Measurements from ENCODE around the gene EXOC3. TPM values are rescaled to one million over a fixed set of nuclear protein-coding genes. Genes with fewer than 3 reads are reported as not detected.

Gene EXOC3
- total RNA-seq, 1 donor from 2014 or later = 29.2 TPM

GRCh38 chr5:497871-498509, 55.0 kb downstream of the EXOC3 start:
- Histone ChIP-seq H3K27me3 (ENCODE audit: control insufficient read depth in 3 of 3, insufficient read depth in 3 of 3, low read length in 3 of 3) (peaks cover 60 to 77% (median 73%) of the 10 kb centered on the region in 3 donors), H3K4me3 (ENCODE audit: low read length in 3 of 3) (no peak overlapping the region), H3K27ac (ENCODE audit: low read depth, low read length) (no peak overlapping the region), H3K9me3 (ENCODE audit: control insufficient read depth in 3 of 3, low read length in 3 of 3) (peaks cover 0 to 2% (median 0%) of the 10 kb centered on the region in 3 donors), H3K36me3 (ENCODE audit: control insufficient read depth in 3 of 3, insufficient read depth in 3 of 3, low read length in 3 of 3) (no peaks in the 10 kb centered on the region), H3K4me1 (ENCODE audit: control insufficient read depth in 3 of 3, insufficient read depth in 3 of 3, low read length in 3 of 3) (no peaks in the 10 kb centered on the region), H3K9ac (ENCODE audit: low read depth in 1 of 3, low read length in 3 of 3) (no peak overlapping the region)

- no peak overlapping the region for H3K9ac ChIP-seq (ENCODE audit: low read depth in 1 of 3, low read length in 3 of 3)
- peaks cover 58 to 79% (median 68%) of the 10 kb centered on the region in 3 donors for H3K27me3 ChIP-seq (ENCODE audit: control insufficient read depth in 3 of 3, insufficient read depth in 3 of 3, low read length in 3 of 3)
- H3K4me3 ChIP-seq (ENCODE audit: low read length in 3 of 3) = no peak overlapping the region
- H3K4me1 ChIP-seq (ENCODE audit: control insufficient read depth in 3 of 3, insufficient read depth in 3 of 3, low read length in 3 of 3) = no peaks in the 10 kb centered on the region
- no peaks in the 10 kb centered on the region for H3K36me3 ChIP-seq (ENCODE audit: control insufficient read depth in 3 of 3, insufficient read depth in 3 of 3, low read length in 3 of 3)
- H3K27ac ChIP-seq (ENCODE audit: low read depth, low read length) = no peak overlapping the region
- H3K9me3 ChIP-seq (ENCODE audit: control insufficient read depth in 3 of 3, low read length in 3 of 3) = peaks cover 0 to 2% (median 0%) of the 10 kb centered on the region in 3 donors
Observed at GRCh38 chr5:499233-500209, 56.5 kb downstream of the EXOC3 start.

- no peaks in the 10 kb centered on the region for H3K4me1 ChIP-seq (ENCODE audit: control insufficient read depth in 3 of 3, insufficient read depth in 3 of 3, low read length in 3 of 3)
- H3K27me3 ChIP-seq (ENCODE audit: control insufficient read depth in 3 of 3, insufficient read depth in 3 of 3, low read length in 3 of 3) = peaks cover 62 to 77% (median 69%) of the 10 kb centered on the region in 3 donors
- peaks cover 0 to 2% (median 0%) of the 10 kb centered on the region in 3 donors for H3K9me3 ChIP-seq (ENCODE audit: control insufficient read depth in 3 of 3, low read length in 3 of 3)
- no peaks in the 10 kb centered on the region for H3K36me3 ChIP-seq (ENCODE audit: control insufficient read depth in 3 of 3, insufficient read depth in 3 of 3, low read length in 3 of 3)
- H3K9ac ChIP-seq (ENCODE audit: low read depth in 1 of 3, low read length in 3 of 3) = no peak overlapping the region
- H3K27ac ChIP-seq (ENCODE audit: low read depth, low read length) = no peak overlapping the region
- no peak overlapping the region for H3K4me3 ChIP-seq (ENCODE audit: low read length in 3 of 3)
Observed at GRCh38 chr5:500491-500890, 57.5 kb downstream of the EXOC3 start.

GRCh38 chr5:501105-501830, 58.3 kb downstream of the EXOC3 start:
- H3K36me3 ChIP-seq (ENCODE audit: control insufficient read depth in 3 of 3, insufficient read depth in 3 of 3, low read length in 3 of 3) = no peaks in the 10 kb centered on the region
- peaks cover 63 to 75% (median 70%) of the 10 kb centered on the region in 3 donors for H3K27me3 ChIP-seq (ENCODE audit: control insufficient read depth in 3 of 3, insufficient read depth in 3 of 3, low read length in 3 of 3)
- no peak overlapping the region for H3K27ac ChIP-seq (ENCODE audit: low read depth, low read length)
- peaks cover 0 to 2% (median 0%) of the 10 kb centered on the region in 3 donors for H3K9me3 ChIP-seq (ENCODE audit: control insufficient read depth in 3 of 3, low read length in 3 of 3)
- no peaks in the 10 kb centered on the region for H3K4me1 ChIP-seq (ENCODE audit: control insufficient read depth in 3 of 3, insufficient read depth in 3 of 3, low read length in 3 of 3)
- no peak overlapping the region for H3K9ac ChIP-seq (ENCODE audit: low read depth in 1 of 3, low read length in 3 of 3)
- no peak overlapping the region for H3K4me3 ChIP-seq (ENCODE audit: low read length in 3 of 3)

- peaks cover 65 to 74% (median 72%) of the 10 kb centered on the region in 3 donors for H3K27me3 ChIP-seq (ENCODE audit: control insufficient read depth in 3 of 3, insufficient read depth in 3 of 3, low read length in 3 of 3)
- no peaks in the 10 kb centered on the region for H3K36me3 ChIP-seq (ENCODE audit: control insufficient read depth in 3 of 3, insufficient read depth in 3 of 3, low read length in 3 of 3)
- H3K27ac ChIP-seq (ENCODE audit: low read depth, low read length) = no peak overlapping the region
- H3K9ac ChIP-seq (ENCODE audit: low read depth in 1 of 3, low read length in 3 of 3) = no peak overlapping the region
- no peak overlapping the region for H3K4me3 ChIP-seq (ENCODE audit: low read length in 3 of 3)
- no peaks in the 10 kb centered on the region for H3K4me1 ChIP-seq (ENCODE audit: control insufficient read depth in 3 of 3, insufficient read depth in 3 of 3, low read length in 3 of 3)
- H3K9me3 ChIP-seq (ENCODE audit: control insufficient read depth in 3 of 3, low read length in 3 of 3) = peaks cover 0 to 2% (median 0%) of the 10 kb centered on the region in 3 donors
Observed at GRCh38 chr5:501831-502184, 58.8 kb downstream of the EXOC3 start.

GRCh38 chr5:502325-503079, 59.5 kb downstream of the EXOC3 start:
- Histone ChIP-seq H3K27me3 (ENCODE audit: control insufficient read depth in 3 of 3, insufficient read depth in 3 of 3, low read length in 3 of 3) (peaks cover 60 to 70% (median 66%) of the 10 kb centered on the region in 3 donors), H3K4me3 (ENCODE audit: low read length in 3 of 3) (no peak overlapping the region), H3K9me3 (ENCODE audit: control insufficient read depth in 3 of 3, low read length in 3 of 3) (peaks cover 0 to 2% (median 0%) of the 10 kb centered on the region in 3 donors), H3K4me1 (ENCODE audit: control insufficient read depth in 3 of 3, insufficient read depth in 3 of 3, low read length in 3 of 3) (no peaks in the 10 kb centered on the region), H3K27ac (ENCODE audit: low read depth, low read length) (no peak overlapping the region), H3K9ac (ENCODE audit: low read depth in 1 of 3, low read length in 3 of 3) (no peak overlapping the region), H3K36me3 (ENCODE audit: control insufficient read depth in 3 of 3, insufficient read depth in 3 of 3, low read length in 3 of 3) (no peaks in the 10 kb centered on the region)

GRCh38 chr5:504326-505154, 61.6 kb downstream of the EXOC3 start:
- Histone ChIP-seq H3K9ac (ENCODE audit: low read depth in 1 of 3, low read length in 3 of 3) (no peak overlapping the region), H3K9me3 (ENCODE audit: control insufficient read depth in 3 of 3, low read length in 3 of 3) (peaks cover 0 to 2% (median 0%) of the 10 kb centered on the region in 3 donors), H3K27ac (ENCODE audit: low read depth, low read length) (no peak overlapping the region), H3K27me3 (ENCODE audit: control insufficient read depth in 3 of 3, insufficient read depth in 3 of 3, low read length in 3 of 3) (peaks cover 49 to 56% (median 54%) of the 10 kb centered on the region in 3 donors), H3K36me3 (ENCODE audit: control insufficient read depth in 3 of 3, insufficient read depth in 3 of 3, low read length in 3 of 3) (no peaks in the 10 kb centered on the region), H3K4me1 (ENCODE audit: control insufficient read depth in 3 of 3, insufficient read depth in 3 of 3, low read length in 3 of 3) (no peaks in the 10 kb centered on the region), H3K4me3 (ENCODE audit: low read length in 3 of 3) (no peak overlapping the region)

- H3K9me3 ChIP-seq (ENCODE audit: control insufficient read depth in 3 of 3, low read length in 3 of 3) = peaks cover 0 to 2% (median 0%) of the 10 kb centered on the region in 3 donors
- H3K27me3 ChIP-seq (ENCODE audit: control insufficient read depth in 3 of 3, insufficient read depth in 3 of 3, low read length in 3 of 3) = peaks cover 39 to 53% (median 48%) of the 10 kb centered on the region in 3 donors
- H3K27ac ChIP-seq (ENCODE audit: low read depth, low read length) = no peak overlapping the region
- H3K4me1 ChIP-seq (ENCODE audit: control insufficient read depth in 3 of 3, insufficient read depth in 3 of 3, low read length in 3 of 3) = no peaks in the 10 kb centered on the region
- H3K9ac ChIP-seq (ENCODE audit: low read depth in 1 of 3, low read length in 3 of 3) = no peak overlapping the region
- no peaks in the 10 kb centered on the region for H3K36me3 ChIP-seq (ENCODE audit: control insufficient read depth in 3 of 3, insufficient read depth in 3 of 3, low read length in 3 of 3)
- H3K4me3 ChIP-seq (ENCODE audit: low read length in 3 of 3) = no peak overlapping the region
Observed at GRCh38 chr5:505951-506525, 63.1 kb downstream of the EXOC3 start.

Data from skeletal muscle tissue (tissue), 4 donors.